DOHH2 (cell line): ENCODE results near the gene ATP8B4.

ENCODE experiments used
- H3F3A ChIP-seq: fragments of 200-600 bp; sonication (generic), shearing (Covaris generic); 2 replicates; pipeline ENCODE4 v1.6.0; 2016; ENCODE audit warnings: antibody characterized with exemption, mild to moderate bottlenecking; ENCODE audit not compliant: control insufficient read depth, insufficient read depth
- H3K27ac ChIP-seq: fragments of 200-600 bp; sonication (generic); 2 replicates; pipeline ENCODE4 v1.5.1; 2014; ENCODE audit warnings: low read depth, mild to moderate bottlenecking, low read length, moderate library complexity
- H3K27me3 ChIP-seq: fragments of 200-600 bp; sonication (generic); 2 replicates; pipeline ENCODE4 v1.6.1; 2014; ENCODE audit warnings: mild to moderate bottlenecking, low read length, mixed read lengths; ENCODE audit not compliant: control insufficient read depth
- H3K36me3 ChIP-seq: fragments of 200-600 bp; sonication (generic); 2 replicates; pipeline ENCODE4 v1.6.1; 2014; ENCODE audit warnings: mild to moderate bottlenecking, low read length, moderate library complexity, mixed read lengths; ENCODE audit not compliant: control insufficient read depth
- H3K4me1 ChIP-seq: fragments of 200-600 bp; sonication (generic); 2 replicates; pipeline ENCODE4 v1.6.1; 2014; ENCODE audit warnings: mild to moderate bottlenecking, low read length, mixed read lengths; ENCODE audit not compliant: control insufficient read depth
- H3K4me2 ChIP-seq: fragments of 200-600 bp; sonication (generic); 2 replicates; pipeline ENCODE4 v1.6.0; 2014; ENCODE audit warnings: mild to moderate bottlenecking, low read length, moderate library complexity
- H3K4me3 ChIP-seq: fragments of 200-600 bp; sonication (generic); 2 replicates; pipeline ENCODE4 v1.5.1; 2014; ENCODE audit warnings: mild to moderate bottlenecking, low read length, mixed read lengths
- H3K79me2 ChIP-seq: fragments of 200-600 bp; sonication (generic); 2 replicates; pipeline ENCODE4 v1.6.1; 2014; ENCODE audit warnings: mild to moderate bottlenecking, low read length, mixed read lengths; ENCODE audit not compliant: control insufficient read depth
- H3K9me2 ChIP-seq: fragments of 200-600 bp; sonication (generic); replicated peaks from 2 replicates; pipeline ENCODE4 v1.6.1; 2014; ENCODE audit warnings: mild to moderate bottlenecking, low read length, mixed read lengths; ENCODE audit not compliant: control insufficient read depth
- H3K9me3 ChIP-seq: fragments of 200-600 bp; sonication (generic); 2 replicates; pipeline ENCODE4 v1.6.1; 2014; ENCODE audit warnings: antibody characterized with exemption, low read length, mixed read lengths; ENCODE audit not compliant: control insufficient read depth, insufficient read depth
- H4K20me1 ChIP-seq: fragments of 200-600 bp; sonication (generic); 2 replicates; pipeline ENCODE4 v1.6.0; 2014; ENCODE audit warnings: low read depth, mild to moderate bottlenecking, antibody characterized with exemption, low read length, moderate library complexity; ENCODE audit not compliant: control insufficient read depth, insufficient read depth
- CTCF ChIP-seq: fragments of 200-600 bp; sonication (generic); IDR thresholded peaks from one replicate; pipeline ENCODE4 v1.5.1; 2014; ENCODE audit warnings: antibody characterized with exemption, mild to moderate bottlenecking, low read depth, low read length; ENCODE audit not compliant: poor library complexity, severe bottlenecking
- EZH2phosphoT487 ChIP-seq: fragments of 200-600 bp; sonication (generic); IDR thresholded peaks from 2 replicates; pipeline ENCODE4 v1.6.1; 2017; ENCODE audit warnings: borderline replicate concordance, mild to moderate bottlenecking, antibody characterized with exemption, low read length, moderate library complexity, mixed read lengths

ATP8B4 gene

GRCh38 chr15:50117431-50118027 lies 1.5 kb downstream of the ATP8B4 start:
- TF ChIP-seq EZH2phosphoT487 (no peak), CTCF (no peak)
- Histone ChIP-seq H3K36me3 (no peaks in the 10 kb centered on the region), H3K79me2 (no peaks in the 10 kb centered on the region), H3K9me3 (no peaks in the 10 kb centered on the region), H4K20me1 (no peaks in the 10 kb centered on the region), H3K4me3 (no peak overlapping the region), H3K9me2 (no peaks in the 10 kb centered on the region), H3K27me3 (0 out of 2 replicates have a peak, but pooled peaks cover 4% of the 10 kb centered on the region), H3K27ac (no peak overlapping the region), H3K4me1 (no peaks in the 10 kb centered on the region), H3F3A (no peaks in the 10 kb centered on the region), H3K4me2 (no peak overlapping the region)

GRCh38 chr15:50116477-50116876 lies 2.6 kb downstream of the ATP8B4 start:
- no peaks in the 10 kb centered on the region for H3K9me2 ChIP-seq
- H3K9me3 ChIP-seq: no peaks in the 10 kb centered on the region
- no peak overlapping the region for H3K4me3 ChIP-seq
- H3F3A ChIP-seq: no peaks in the 10 kb centered on the region
- no peak overlapping the region for H3K4me2 ChIP-seq
- H3K27me3 ChIP-seq: 0 out of 2 replicates have a peak, but pooled peaks cover 3% of the 10 kb centered on the region
- no peak overlapping the region for H3K27ac ChIP-seq
- TF ChIP-seq CTCF: peak; percentile 49
- TF ChIP-seq EZH2phosphoT487: no peak
- no peaks in the 10 kb centered on the region for H3K4me1 ChIP-seq
- no peaks in the 10 kb centered on the region for H3K36me3 ChIP-seq
- H3K79me2 ChIP-seq: no peaks in the 10 kb centered on the region
- H4K20me1 ChIP-seq: no peaks in the 10 kb centered on the region

GRCh38 chr15:50113992-50114780 lies 4.8 kb downstream of the ATP8B4 start:
- no peaks in the 10 kb centered on the region for H3K9me2 ChIP-seq
- no peak overlapping the region for H3K27ac ChIP-seq
- no peaks in the 10 kb centered on the region for H3K9me3 ChIP-seq
- H3F3A ChIP-seq: no peaks in the 10 kb centered on the region
- H3K36me3 ChIP-seq: no peaks in the 10 kb centered on the region
- no peak for TF ChIP-seq CTCF
- no peak for TF ChIP-seq EZH2phosphoT487
- no peak overlapping the region for H3K4me3 ChIP-seq
- 0 out of 2 replicates have a peak, but pooled peaks cover 3% of the 10 kb centered on the region for H3K27me3 ChIP-seq
- H3K4me1 ChIP-seq: no peaks in the 10 kb centered on the region
- no peak overlapping the region for H3K4me2 ChIP-seq
- H4K20me1 ChIP-seq: no peaks in the 10 kb centered on the region
- no peaks in the 10 kb centered on the region for H3K79me2 ChIP-seq
